ENCODE measurements around the gene SRSF6. TPM values are rescaled to one million over a fixed set of nuclear protein-coding genes. Genes with fewer than 3 reads are reported as not detected.

Gene SRSF6
- total RNA-seq, 2 experiments from 2014 or later = 66.9 to 176 TPM

DNA sequence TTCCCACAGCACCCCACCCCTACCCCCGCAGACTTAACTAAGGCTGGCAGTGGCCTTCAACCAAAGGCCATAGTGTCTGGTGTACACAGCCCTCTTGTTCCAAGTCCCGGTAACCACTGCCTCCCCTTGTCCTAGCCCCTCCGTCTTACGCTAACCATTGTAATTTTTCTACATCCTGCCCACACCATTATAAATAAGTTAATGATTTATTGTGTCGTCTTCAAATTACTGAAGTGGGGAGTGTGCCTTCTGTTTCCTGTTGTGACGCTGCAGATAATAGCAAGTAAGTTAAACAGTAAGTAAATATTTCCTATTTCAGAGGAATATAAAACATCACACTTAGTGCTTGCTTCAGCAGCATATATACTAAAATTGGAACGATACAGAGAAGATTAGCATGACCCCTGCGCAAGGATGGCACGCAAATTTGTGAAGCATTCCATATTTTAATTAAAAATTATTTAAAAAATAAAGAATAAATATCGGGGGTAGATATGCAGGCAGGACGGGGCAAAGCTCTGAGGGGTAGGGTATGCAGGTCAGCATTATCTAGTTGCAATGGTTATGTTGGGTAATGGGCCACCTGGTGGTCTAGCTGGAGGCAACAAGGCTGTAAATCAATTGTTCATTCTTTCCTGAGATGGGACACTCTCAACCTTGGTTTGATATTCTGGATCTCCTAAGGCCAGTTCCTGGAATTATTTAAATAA is 15.1 kb downstream of the SRSF6 start:
- no peak overlapping the region for H2AFZ ChIP-seq (ENCODE audit: low read length)
- no peaks in the 10 kb centered on the region for H3K79me2 ChIP-seq (ENCODE audit: insufficient read depth, low read depth, low read length)
- H3K36me3 ChIP-seq (ENCODE audit: insufficient read depth, low read length) = peaks cover 13% of the 10 kb centered on the region; the same call in 1 of the 2 replicates
- no peaks in the 10 kb centered on the region for H3K9me3 ChIP-seq (ENCODE audit: low read length)
- H4K20me1 ChIP-seq (ENCODE audit: insufficient read depth, low read length) = no peaks in the 10 kb centered on the region
- no peaks in the 10 kb centered on the region for H3K4me1 ChIP-seq (ENCODE audit: insufficient read depth, low read length, poor library complexity, severe bottlenecking)
- no peak overlapping the region for H3K27ac ChIP-seq (ENCODE audit: low read depth, low read length, poor library complexity, severe bottlenecking)
- intact Hi-C loops (cut with micrococcal nuclease; ENCODE audit: unreplicated experiment) = no loop called here
- POLR2A ChIA-PET = no interaction called here
- H3K4me2 ChIP-seq (ENCODE audit: low read length) = no peak overlapping the region
- DNase-seq (ENCODE audit: low spot score) = no peak
- TF ChIP-seq, protein P1, sequence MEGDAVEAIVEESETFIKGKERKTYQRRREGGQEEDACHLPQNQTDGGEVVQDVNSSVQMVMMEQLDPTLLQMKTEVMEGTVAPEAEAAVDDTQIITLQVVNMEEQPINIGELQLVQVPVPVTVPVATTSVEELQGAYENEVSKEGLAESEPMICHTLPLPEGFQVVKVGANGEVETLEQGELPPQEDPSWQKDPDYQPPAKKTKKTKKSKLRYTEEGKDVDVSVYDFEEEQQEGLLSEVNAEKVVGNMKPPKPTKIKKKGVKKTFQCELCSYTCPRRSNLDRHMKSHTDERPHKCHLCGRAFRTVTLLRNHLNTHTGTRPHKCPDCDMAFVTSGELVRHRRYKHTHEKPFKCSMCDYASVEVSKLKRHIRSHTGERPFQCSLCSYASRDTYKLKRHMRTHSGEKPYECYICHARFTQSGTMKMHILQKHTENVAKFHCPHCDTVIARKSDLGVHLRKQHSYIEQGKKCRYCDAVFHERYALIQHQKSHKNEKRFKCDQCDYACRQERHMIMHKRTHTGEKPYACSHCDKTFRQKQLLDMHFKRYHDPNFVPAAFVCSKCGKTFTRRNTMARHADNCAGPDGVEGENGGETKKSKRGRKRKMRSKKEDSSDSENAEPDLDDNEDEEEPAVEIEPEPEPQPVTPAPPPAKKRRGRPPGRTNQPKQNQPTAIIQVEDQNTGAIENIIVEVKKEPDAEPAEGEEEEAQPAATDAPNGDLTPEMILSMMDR (conservative IDR thresholded peaks at IDR 0.05; ENCODE audit: low read length) = 0 out of 2 replicates have a peak, but pooled peaks have one; percentile 28
- TF ChIP-seq EZH2phosphoT487 (IDR thresholded peaks at IDR 0.05; ENCODE audit: borderline replicate concordance, low read depth, low read length) = no peak
- no peaks in the 10 kb centered on the region for H3K9me2 ChIP-seq (ENCODE audit: insufficient read depth, low read length)
- CTCF ChIA-PET (ENCODE audit: unreplicated experiment) = no interaction called here
- no TSS peak for BruUV-seq (replicated peaks)
- H3K4me3 ChIP-seq (ENCODE audit: low read depth, low read length, poor library complexity, severe bottlenecking) = no peak overlapping the region

DNA sequence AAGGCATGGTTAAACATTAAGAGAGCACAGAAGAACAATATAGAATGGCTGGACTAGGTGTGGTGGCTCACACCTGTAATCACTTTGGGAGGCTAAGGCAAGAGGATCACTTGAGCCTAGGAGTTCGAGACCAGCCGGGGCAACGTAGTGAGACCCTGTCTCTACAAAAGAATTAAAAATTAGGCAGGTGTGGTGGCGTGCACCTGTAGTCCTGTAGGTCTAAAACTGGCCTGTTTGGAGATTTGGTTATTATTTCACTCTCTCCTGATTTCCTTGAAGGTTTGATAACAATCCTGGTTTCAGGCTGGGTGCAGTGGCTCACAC is 15.6 kb downstream of the SRSF6 start:
- ChIA-PET POLR2A (no interaction called here), CTCF (ENCODE audit: unreplicated experiment) (no interaction called here)
- intact Hi-C loops (cut with micrococcal nuclease; ENCODE audit: unreplicated experiment) = no loop called here
- Histone ChIP-seq H3K4me3 (ENCODE audit: low read depth, low read length, poor library complexity, severe bottlenecking) (no peak overlapping the region), H3K36me3 (ENCODE audit: insufficient read depth, low read length) (peaks cover 8% of the 10 kb centered on the region; the same call in 1 of the 2 replicates), H3K9me2 (ENCODE audit: insufficient read depth, low read length) (no peaks in the 10 kb centered on the region), H3K27ac (ENCODE audit: low read depth, low read length, poor library complexity, severe bottlenecking) (no peak overlapping the region), H3K9me3 (ENCODE audit: low read length) (no peaks in the 10 kb centered on the region), H4K20me1 (ENCODE audit: insufficient read depth, low read length) (no peaks in the 10 kb centered on the region), H2AFZ (ENCODE audit: low read length) (no peak overlapping the region), H3K4me2 (ENCODE audit: low read length) (no peak overlapping the region), H3K4me1 (ENCODE audit: insufficient read depth, low read length, poor library complexity, severe bottlenecking) (no peaks in the 10 kb centered on the region), H3K79me2 (ENCODE audit: insufficient read depth, low read depth, low read length) (no peaks in the 10 kb centered on the region)
- no peak for DNase-seq (ENCODE audit: low spot score)
- TF ChIP-seq, protein P1 (conservative IDR thresholded peaks at IDR 0.05; ENCODE audit: low read length) = no peak
- no peak for TF ChIP-seq EZH2phosphoT487 (IDR thresholded peaks at IDR 0.05; ENCODE audit: borderline replicate concordance, low read depth, low read length)
- BruUV-seq (replicated peaks) = no TSS peak

DNA sequence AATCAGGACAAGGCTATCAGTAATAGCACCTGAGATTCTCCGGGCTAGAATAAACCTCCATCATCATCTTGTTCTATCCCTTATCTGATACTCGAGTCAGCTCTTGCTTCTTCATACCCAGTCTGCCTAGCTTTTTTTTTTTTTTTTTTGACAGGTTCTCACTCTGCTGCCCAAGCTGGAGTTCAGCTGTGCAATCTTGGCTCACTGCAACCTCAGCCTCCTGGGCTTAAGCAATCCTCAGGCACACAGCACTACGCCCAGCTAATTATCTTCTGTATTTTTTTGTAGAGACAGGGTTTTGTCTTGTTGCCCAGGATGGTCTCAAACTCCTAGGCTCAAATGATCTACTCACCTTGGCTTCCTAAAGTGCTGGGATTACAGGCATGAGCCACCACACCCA is 19.5 kb downstream of the SRSF6 start:
- no peaks in the 10 kb centered on the region for H3K9me2 ChIP-seq (ENCODE audit: insufficient read depth, low read length)
- H3K79me2 ChIP-seq (ENCODE audit: insufficient read depth, low read depth, low read length) = no peaks in the 10 kb centered on the region
- H3K4me1 ChIP-seq (ENCODE audit: insufficient read depth, low read length, poor library complexity, severe bottlenecking) = no peaks in the 10 kb centered on the region
- H3K36me3 ChIP-seq (ENCODE audit: insufficient read depth, low read length) = no peaks in the 10 kb centered on the region
- H4K20me1 ChIP-seq (ENCODE audit: insufficient read depth, low read length) = no peaks in the 10 kb centered on the region
- ChIA-PET CTCF (ENCODE audit: unreplicated experiment) (interaction anchor here (0.6 kb wide), 1 partner anchor 1907 kb away, joined by 4 read pairs; no protein-coding TSS in a partner anchor), POLR2A (interaction anchor here (0.6 to 0.7 kb wide), 2 partner anchors 21 to 64 kb away, joined by 3 read pairs; no protein-coding TSS in a partner anchor)
- H3K9me3 ChIP-seq (ENCODE audit: low read length) = no peaks in the 10 kb centered on the region
- TF ChIP-seq, protein P1 (conservative IDR thresholded peaks at IDR 0.05; ENCODE audit: low read length) = no peak
- TF ChIP-seq EZH2phosphoT487 (IDR thresholded peaks at IDR 0.05; ENCODE audit: borderline replicate concordance, low read depth, low read length) = no peak
- BruUV-seq (replicated peaks) = no TSS peak
- H2AFZ ChIP-seq (ENCODE audit: low read length) = no peak overlapping the region
- no peak for DNase-seq (ENCODE audit: low spot score)
- intact Hi-C loops (cut with micrococcal nuclease; ENCODE audit: unreplicated experiment) = no loop called here
- no peak overlapping the region for H3K4me3 ChIP-seq (ENCODE audit: low read depth, low read length, poor library complexity, severe bottlenecking)
- H3K4me2 ChIP-seq (ENCODE audit: low read length) = no peak overlapping the region
- no peak overlapping the region for H3K27ac ChIP-seq (ENCODE audit: low read depth, low read length, poor library complexity, severe bottlenecking)

All from OCI-LY7 (cell line).